Measurements from ENCODE around the gene CLBA1. TPM values are rescaled to one million over a fixed set of nuclear protein-coding genes. Genes with fewer than 3 reads are reported as not detected.
"Not testable (repeated sequence)": the region's sequence is repeated elsewhere in the genome, so short reads cannot be mapped to it uniquely, and the experiment has no call there.

CLBA1 gene
- total RNA-seq, 2 experiments from 2014 or later: 0.82 to 1.2 TPM

DNA sequence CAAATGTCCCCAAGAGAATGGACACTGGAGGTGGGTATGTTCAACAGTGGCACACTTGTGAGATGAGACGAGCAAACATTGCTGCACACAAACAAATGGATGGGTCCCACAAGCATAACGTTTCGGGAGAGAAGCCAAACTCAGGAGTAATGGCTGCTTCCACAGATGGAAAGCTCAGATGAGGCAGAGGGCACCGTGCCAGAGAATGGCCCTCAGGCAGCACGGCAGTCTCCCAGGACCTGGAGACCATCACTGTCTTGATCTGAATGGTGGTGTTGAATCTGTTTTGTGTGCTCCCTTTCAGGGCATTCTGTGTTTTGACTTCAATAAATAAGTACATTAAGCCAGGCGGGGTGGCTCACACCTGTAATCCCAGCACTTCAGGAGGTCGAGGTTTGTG lies 43.8 kb downstream of the CLBA1 start:
- H3K9me2 ChIP-seq (ENCODE audit: insufficient read depth, low read length): no peaks in the 10 kb centered on the region
- CTCF ChIA-PET (ENCODE audit: unreplicated experiment): no interaction called here
- no peak overlapping the region for H2AFZ ChIP-seq (ENCODE audit: low read length)
- H3K4me2 ChIP-seq (ENCODE audit: low read length): no peak overlapping the region
- H3K79me2 ChIP-seq (ENCODE audit: insufficient read depth, low read depth, low read length): no peaks in the 10 kb centered on the region
- H3K27ac ChIP-seq (ENCODE audit: low read depth, low read length, poor library complexity, severe bottlenecking): no peak overlapping the region
- no peaks in the 10 kb centered on the region for H3K36me3 ChIP-seq (ENCODE audit: insufficient read depth, low read length)
- no peak for DNase-seq (ENCODE audit: low spot score)
- BruUV-seq (replicated peaks): no TSS peak
- no peaks in the 10 kb centered on the region for H3K9me3 ChIP-seq (ENCODE audit: low read length)
- H3K4me3 ChIP-seq (ENCODE audit: low read depth, low read length, poor library complexity, severe bottlenecking): no peak overlapping the region
- peaks cover 24% of the 10 kb centered on the region for H3K4me1 ChIP-seq (ENCODE audit: insufficient read depth, low read length, poor library complexity, severe bottlenecking)
- POLR2A ChIA-PET: interaction anchor here (0.7 to 0.8 kb wide), 2 partner anchors 9 to 36 kb away, joined by 3 to 4 read pairs; partner anchors contain the start of gene CDCA4
- TF ChIP-seq, protein P1, sequence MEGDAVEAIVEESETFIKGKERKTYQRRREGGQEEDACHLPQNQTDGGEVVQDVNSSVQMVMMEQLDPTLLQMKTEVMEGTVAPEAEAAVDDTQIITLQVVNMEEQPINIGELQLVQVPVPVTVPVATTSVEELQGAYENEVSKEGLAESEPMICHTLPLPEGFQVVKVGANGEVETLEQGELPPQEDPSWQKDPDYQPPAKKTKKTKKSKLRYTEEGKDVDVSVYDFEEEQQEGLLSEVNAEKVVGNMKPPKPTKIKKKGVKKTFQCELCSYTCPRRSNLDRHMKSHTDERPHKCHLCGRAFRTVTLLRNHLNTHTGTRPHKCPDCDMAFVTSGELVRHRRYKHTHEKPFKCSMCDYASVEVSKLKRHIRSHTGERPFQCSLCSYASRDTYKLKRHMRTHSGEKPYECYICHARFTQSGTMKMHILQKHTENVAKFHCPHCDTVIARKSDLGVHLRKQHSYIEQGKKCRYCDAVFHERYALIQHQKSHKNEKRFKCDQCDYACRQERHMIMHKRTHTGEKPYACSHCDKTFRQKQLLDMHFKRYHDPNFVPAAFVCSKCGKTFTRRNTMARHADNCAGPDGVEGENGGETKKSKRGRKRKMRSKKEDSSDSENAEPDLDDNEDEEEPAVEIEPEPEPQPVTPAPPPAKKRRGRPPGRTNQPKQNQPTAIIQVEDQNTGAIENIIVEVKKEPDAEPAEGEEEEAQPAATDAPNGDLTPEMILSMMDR (conservative IDR thresholded peaks at IDR 0.05; ENCODE audit: low read length): no peak
- TF ChIP-seq EZH2phosphoT487 (IDR thresholded peaks at IDR 0.05; ENCODE audit: borderline replicate concordance, low read depth, low read length): no peak
- H4K20me1 ChIP-seq (ENCODE audit: insufficient read depth, low read length): no peaks in the 10 kb centered on the region
- intact Hi-C loops (cut with micrococcal nuclease; ENCODE audit: unreplicated experiment): loop anchor here (10.0 kb wide), 1 partner anchor 275 kb away; the partner anchor contains the start of gene SIVA1

GRCh38 chr14:105030194-105030593 lies 44.6 kb downstream of the CLBA1 start:
- Histone ChIP-seq H3K4me2 (ENCODE audit: low read length) (no peak overlapping the region), H3K9me2 (ENCODE audit: insufficient read depth, low read length) (no peaks in the 10 kb centered on the region), H3K79me2 (ENCODE audit: insufficient read depth, low read depth, low read length) (no peaks in the 10 kb centered on the region), H3K4me3 (ENCODE audit: low read depth, low read length, poor library complexity, severe bottlenecking) (no peak overlapping the region), H3K4me1 (ENCODE audit: insufficient read depth, low read length, poor library complexity, severe bottlenecking) (peaks cover 17% of the 10 kb centered on the region), H3K36me3 (ENCODE audit: insufficient read depth, low read length) (no peaks in the 10 kb centered on the region), H4K20me1 (ENCODE audit: insufficient read depth, low read length) (no peaks in the 10 kb centered on the region), H3K27ac (ENCODE audit: low read depth, low read length, poor library complexity, severe bottlenecking) (no peak overlapping the region), H2AFZ (ENCODE audit: low read length) (no peak overlapping the region), H3K9me3 (ENCODE audit: low read length) (no peaks in the 10 kb centered on the region)
- ChIA-PET POLR2A (no interaction called here), CTCF (ENCODE audit: unreplicated experiment) (no interaction called here)
- no peak for DNase-seq (ENCODE audit: low spot score)
- TF ChIP-seq EZH2phosphoT487 (IDR thresholded peaks at IDR 0.05; ENCODE audit: borderline replicate concordance, low read depth, low read length): no peak
- TF ChIP-seq, protein P1 (conservative IDR thresholded peaks at IDR 0.05; ENCODE audit: low read length): no peak
- no TSS peak for BruUV-seq (replicated peaks)
- intact Hi-C loops (cut with micrococcal nuclease; ENCODE audit: unreplicated experiment): no loop called here

- no peaks in the 10 kb centered on the region for H4K20me1 ChIP-seq (ENCODE audit: insufficient read depth, low read length)
- no peak overlapping the region for H3K4me2 ChIP-seq (ENCODE audit: low read length)
- H3K9me2 ChIP-seq (ENCODE audit: insufficient read depth, low read length): no peaks in the 10 kb centered on the region
- no peak overlapping the region for H3K4me3 ChIP-seq (ENCODE audit: low read depth, low read length, poor library complexity, severe bottlenecking)
- no peak overlapping the region for H3K27ac ChIP-seq (ENCODE audit: low read depth, low read length, poor library complexity, severe bottlenecking)
- intact Hi-C loops (cut with micrococcal nuclease; ENCODE audit: unreplicated experiment): no loop called here
- BruUV-seq (replicated peaks): no TSS peak
- TF ChIP-seq, protein P1 (conservative IDR thresholded peaks at IDR 0.05; ENCODE audit: low read length): no peak
- TF ChIP-seq EZH2phosphoT487 (IDR thresholded peaks at IDR 0.05; ENCODE audit: borderline replicate concordance, low read depth, low read length): no peak
- no peaks in the 10 kb centered on the region for H3K79me2 ChIP-seq (ENCODE audit: insufficient read depth, low read depth, low read length)
- DNase-seq (ENCODE audit: low spot score): no peak
- H3K4me1 ChIP-seq (ENCODE audit: insufficient read depth, low read length, poor library complexity, severe bottlenecking): peaks cover 17% of the 10 kb centered on the region
- no peaks in the 10 kb centered on the region for H3K9me3 ChIP-seq (ENCODE audit: low read length)
- ChIA-PET POLR2A (no interaction called here), CTCF (ENCODE audit: unreplicated experiment) (no interaction called here)
- no peaks in the 10 kb centered on the region for H3K36me3 ChIP-seq (ENCODE audit: insufficient read depth, low read length)
- H2AFZ ChIP-seq (ENCODE audit: low read length): no peak overlapping the region
These were observed 45.3 kb downstream of the CLBA1 start for GRCh38 chr14:105030836-105031396.

- H3K9me2 ChIP-seq (ENCODE audit: insufficient read depth, low read length); H3K4me1 ChIP-seq (ENCODE audit: insufficient read depth, low read length, poor library complexity, severe bottlenecking); BruUV-seq (replicated peaks); H3K27ac ChIP-seq (ENCODE audit: low read depth, low read length, poor library complexity, severe bottlenecking); H2AFZ ChIP-seq (ENCODE audit: low read length); POLR2A ChIA-PET; H4K20me1 ChIP-seq (ENCODE audit: insufficient read depth, low read length); H3K4me2 ChIP-seq (ENCODE audit: low read length); intact Hi-C loops (cut with micrococcal nuclease; ENCODE audit: unreplicated experiment); H3K4me3 ChIP-seq (ENCODE audit: low read depth, low read length, poor library complexity, severe bottlenecking); DNase-seq (ENCODE audit: low spot score); CTCF ChIA-PET (ENCODE audit: unreplicated experiment); H3K36me3 ChIP-seq (ENCODE audit: insufficient read depth, low read length); H3K79me2 ChIP-seq (ENCODE audit: insufficient read depth, low read depth, low read length); H3K9me3 ChIP-seq (ENCODE audit: low read length): not testable (repeated sequence)
These were observed 46.9 kb downstream of the CLBA1 start for GRCh38 chr14:105032451-105032901.
